ENCODE results near the gene ISG15.

The ISG15 gene

GRCh38 chr1:996851-997712, 16.2 kb upstream of the ISG15 start:
- no peak for DNase-seq (ENCODE audit: low read depth)
- no peak overlapping the region for H3K4me3 ChIP-seq (ENCODE audit: low read depth, low read length)
- TF ChIP-seq CTCF (IDR thresholded peaks at IDR 0.05; ENCODE audit: insufficient read depth, low read depth, low read length, missing control alignments): no peak

GRCh38 chr1:997713-997992, 15.6 kb upstream of the ISG15 start:
- no peak for TF ChIP-seq CTCF (IDR thresholded peaks at IDR 0.05; ENCODE audit: insufficient read depth, low read depth, low read length, missing control alignments)
- no peak for DNase-seq (ENCODE audit: low read depth)
- no peak overlapping the region for H3K4me3 ChIP-seq (ENCODE audit: low read depth, low read length)

- H3K4me3 ChIP-seq (ENCODE audit: low read depth, low read length): no peak overlapping the region
- DNase-seq (ENCODE audit: low read depth): no peak
- TF ChIP-seq CTCF (IDR thresholded peaks at IDR 0.05; ENCODE audit: insufficient read depth, low read depth, low read length, missing control alignments): no peak
These were observed 15.1 kb upstream of the ISG15 start for GRCh38 chr1:997993-998744.

- no peak for DNase-seq (ENCODE audit: low read depth)
- TF ChIP-seq CTCF (IDR thresholded peaks at IDR 0.05; ENCODE audit: insufficient read depth, low read depth, low read length, missing control alignments): no peak
- no peak overlapping the region for H3K4me3 ChIP-seq (ENCODE audit: low read depth, low read length)
These were observed 14.6 kb upstream of the ISG15 start for GRCh38 chr1:998745-998994.

- TF ChIP-seq CTCF (IDR thresholded peaks at IDR 0.05; ENCODE audit: insufficient read depth, low read depth, low read length, missing control alignments): no peak
- H3K4me3 ChIP-seq (ENCODE audit: low read depth, low read length): no peak overlapping the region
- no peak for DNase-seq (ENCODE audit: low read depth)
These were observed 14.1 kb upstream of the ISG15 start for GRCh38 chr1:998995-999724.

GRCh38 chr1:999725-1000356, 13.5 kb upstream of the ISG15 start, which contains the start of gene HES4:
Gene HES4, minus strand, starts transcription at chr1:1000097. Its CDS starts 124 bp downstream, at chr1:999973.
- TF ChIP-seq CTCF (IDR thresholded peaks at IDR 0.05; ENCODE audit: insufficient read depth, low read depth, low read length, missing control alignments): no peak
- peak; percentile 54 for DNase-seq (ENCODE audit: low read depth)
- H3K4me3 ChIP-seq (ENCODE audit: low read depth, low read length): peak within 1 kb of the TSS; percentile 50
